Esophagus muscularis mucosa (tissue), 3 donors: Measurements from ENCODE around the gene GOT1.

Experiments used
- CTCF ChIP-seq, 3 experiments: fragments of 200-600 bp in 2 of 3; fragments of 450-650 bp in 1 of 3; sonication (generic) in 2 of 3; IDR thresholded peaks; one replicate each; pipeline ENCODE4 v1.5.1; 2017 to 2019; ENCODE audit warnings: antibody characterized with exemption in 3 of 3, mild to moderate bottlenecking in 2 of 3, moderate library complexity in 1 of 3
- EP300 ChIP-seq: sonication (generic); formaldehyde crosslinking; IDR thresholded peaks from one replicate; pipeline ENCODE4 v1.6.1; 2017; ENCODE audit warnings: antibody characterized with exemption

GRCh38 chr10:99456207-99456930 is 25.9 kb upstream of the GOT1 start:
- TF ChIP-seq CTCF (IDR thresholded peaks at IDR 0.05) (no peak), EP300 (no peak)
